ENCODE data around the gene PRDM16.
A peak's percentile ranks its signal among the peaks of the same experiment; 100 is the strongest.

GRCh38 chr1:3074800-3075199, 5.8 kb downstream of the PRDM16 start:
- TF ChIP-seq YY1 (IDR thresholded peaks at IDR 0.05; ENCODE audit: insufficient read depth, insufficient read length) (no peak), ZNF274 (IDR thresholded peaks at IDR 0.05; ENCODE audit: low read depth, low read length) (no peak), SUZ12 (IDR thresholded peaks at IDR 0.05; ENCODE audit: extremely low read depth, insufficient read depth, insufficient read length) (peak; percentile 3)
